Liver (tissue), 9 donors: Measurements from ENCODE around the gene ARMC9. TPM values are rescaled to one million over a fixed set of nuclear protein-coding genes. Genes with fewer than 3 reads are reported as not detected.

Experiments used
- DNase-seq: peaks from one replicate; pipeline ENCODE4 v3.0.0-alpha.2; 2017; ENCODE audit warnings: low spot score
- H3K27ac ChIP-seq, 2 donors: one replicate each; pipeline ENCODE4 v1.7.0; 2013; ENCODE audit warnings: inconsistent platforms in 2 of 2, low read length in 2 of 2, control low read depth in 1 of 2, low read depth in 1 of 2, mild to moderate bottlenecking in 1 of 2
- H3K27me3 ChIP-seq, 4 donors: one replicate each; pipeline versions ENCODE4 v1.6.1 to v1.7.0; 2013; ENCODE audit warnings: low read length in 3 of 4, inconsistent platforms in 1 of 4, mild to moderate bottlenecking in 1 of 4, moderate library complexity in 1 of 4; ENCODE audit not compliant: control insufficient read depth in 4 of 4, insufficient read depth in 4 of 4
- H3K36me3 ChIP-seq, 4 donors: one replicate each; pipeline versions ENCODE4 v1.6.1 to v1.7.0; 2013; ENCODE audit warnings: low read length in 3 of 4, mild to moderate bottlenecking in 3 of 4, low read depth in 1 of 4, moderate library complexity in 1 of 4; ENCODE audit not compliant: control insufficient read depth in 4 of 4, insufficient read depth in 3 of 4
- H3K4me1 ChIP-seq, 4 donors: one replicate each; pipeline versions ENCODE4 v1.6.1 to v1.7.0; 2013; ENCODE audit warnings: low read length in 3 of 4, mild to moderate bottlenecking in 3 of 4, moderate library complexity in 1 of 4; ENCODE audit not compliant: control insufficient read depth in 4 of 4, insufficient read depth in 4 of 4
- H3K4me3 ChIP-seq, 3 donors: one replicate each; pipeline versions ENCODE4 v1.6.1 to v1.7.0; 2013; ENCODE audit warnings: low read length in 3 of 3, control low read depth in 1 of 3, low read depth in 1 of 3, mild to moderate bottlenecking in 1 of 3
- H3K9ac ChIP-seq, 2 donors: one replicate each; pipeline ENCODE4 v1.7.0; 2013; ENCODE audit warnings: low read length in 2 of 2, mild to moderate bottlenecking in 2 of 2, moderate library complexity in 2 of 2, control low read depth in 1 of 2, low read depth in 1 of 2
- H3K9me3 ChIP-seq, 4 donors: one replicate each; pipeline versions ENCODE4 v1.6.1 to v1.7.0; 2013; ENCODE audit warnings: low read length in 3 of 4; ENCODE audit not compliant: control insufficient read depth in 4 of 4
- EGR1 ChIP-seq, 2 donors: IDR thresholded peaks; 2 replicates each; pipeline ENCODE4 v1.6.1; 2016 to 2018; ENCODE audit warnings: antibody characterized with exemption in 2 of 2, low read depth in 2 of 2
- FOXA1 ChIP-seq: IDR thresholded peaks from 2 replicates; pipeline ENCODE4 v1.6.1; 2016; ENCODE audit warnings: antibody characterized with exemption
- FOXA2 ChIP-seq: IDR thresholded peaks from 2 replicates; pipeline ENCODE4 v1.6.1; 2016; ENCODE audit warnings: antibody characterized with exemption
- GABPA ChIP-seq, 2 donors: IDR thresholded peaks in 1 of 2; conservative IDR thresholded peaks in 1 of 2; 2 replicates each; pipeline ENCODE4 v1.6.1; 2016; ENCODE audit warnings: antibody characterized with exemption in 2 of 2, mild to moderate bottlenecking in 1 of 2, moderate library complexity in 1 of 2
- HNF4A ChIP-seq, 2 donors: conservative IDR thresholded peaks; 2 replicates each; pipeline ENCODE4 v1.6.1; 2016; ENCODE audit warnings: antibody characterized with exemption in 2 of 2, mild to moderate bottlenecking in 2 of 2
- HNF4G ChIP-seq: IDR thresholded peaks from 2 replicates; pipeline ENCODE4 v1.6.1; 2016; ENCODE audit warnings: antibody characterized with exemption
- JUND ChIP-seq, 2 donors: IDR thresholded peaks; 2 replicates each; pipeline ENCODE4 v1.6.1; 2016; ENCODE audit warnings: antibody characterized with exemption in 2 of 2
- NR2F2 ChIP-seq: IDR thresholded peaks from 2 replicates; pipeline ENCODE4 v1.6.1; 2016; ENCODE audit warnings: antibody characterized with exemption
- RAD21 ChIP-seq, 2 donors: IDR thresholded peaks; 2 replicates each; pipeline ENCODE4 v1.6.1; 2016; ENCODE audit warnings: antibody characterized with exemption in 2 of 2, mild to moderate bottlenecking in 2 of 2
- RXRA ChIP-seq, 2 donors: IDR thresholded peaks; 2 replicates each; pipeline ENCODE4 v1.6.1; 2017 to 2018; ENCODE audit warnings: antibody characterized with exemption in 2 of 2, mild to moderate bottlenecking in 1 of 2
- SP1 ChIP-seq: IDR thresholded peaks from 2 replicates; pipeline ENCODE4 v1.6.1; 2018; ENCODE audit warnings: antibody characterized with exemption, mild to moderate bottlenecking
- TAF1 ChIP-seq: conservative IDR thresholded peaks from 2 replicates; pipeline ENCODE4 v1.6.1; 2016; ENCODE audit warnings: antibody characterized with exemption, mild to moderate bottlenecking
- YY1 ChIP-seq: IDR thresholded peaks from 2 replicates; pipeline ENCODE4 v1.6.1; 2016; ENCODE audit warnings: antibody characterized with exemption, mild to moderate bottlenecking
- WGBS: extraction: QIAGEN DNeasy Blood & Tissue Kit; methylation state at CpG from one replicate; pipeline ENCODE4 v1.1.7; 2013; 5-methylcytosine and 5-hydroxymethylcytosine counted together
- polyA plus RNA-seq, 2 donors: library from polyadenylated mRNA; stranded (reverse) in 1 of 2; unstranded in 1 of 2; fragments of 200-250 nt in 1 of 2; fragments of >200 nt in 1 of 2; fragmentation: Nextera tagmentation in 1 of 2; extraction: Ambion mirVana in 1 of 2; gene quantifications; one replicate each; pipeline versions ENCODE4 v1.2.1 to v1.2.3, GENCODE V29; 2013 to 2015
- total RNA-seq, 2 donors: library from RNA; depleted of rRNA; stranded (reverse); fragments of >200 nt; gene quantifications; one replicate each; pipeline ENCODE4 v1.2.3, GENCODE V29; 2014
- TF ChIP-seq, protein P1 (sequence below): IDR thresholded peaks from 2 replicates; pipeline ENCODE4 v1.6.1; 2016; ENCODE audit warnings: antibody characterized with exemption
- TF ChIP-seq, protein P2 (sequence below): IDR thresholded peaks from 2 replicates; pipeline ENCODE4 v1.6.1; 2016; ENCODE audit warnings: antibody characterized with exemption, mild to moderate bottlenecking
- TF ChIP-seq, protein P3 (sequence below): fragments of 150-350 bp; IDR thresholded peaks from 2 replicates; pipeline ENCODE4 v1.5.1; 2017; ENCODE audit warnings: improper control_type of control experiment, low read depth, low read length; ENCODE audit not compliant: missing input control
- TF ChIP-seq, protein P4 (sequence below): IDR thresholded peaks from 2 replicates; pipeline ENCODE4 v1.6.1; 2016; ENCODE audit warnings: antibody characterized with exemption
- TF ChIP-seq, protein P5 (sequence below): IDR thresholded peaks from 2 replicates; pipeline ENCODE4 v1.6.1; 2016; ENCODE audit warnings: antibody characterized with exemption
- donor health status: healthy.
- donor health status: healthy.
- donor health status: healthy.
- donor health status: healthy.
- donor health status: healthy.

Gene ARMC9
- total and polyA plus RNA-seq, 4 donors, result 1.1 to 2.3 (median 1.8) TPM

DNA sequence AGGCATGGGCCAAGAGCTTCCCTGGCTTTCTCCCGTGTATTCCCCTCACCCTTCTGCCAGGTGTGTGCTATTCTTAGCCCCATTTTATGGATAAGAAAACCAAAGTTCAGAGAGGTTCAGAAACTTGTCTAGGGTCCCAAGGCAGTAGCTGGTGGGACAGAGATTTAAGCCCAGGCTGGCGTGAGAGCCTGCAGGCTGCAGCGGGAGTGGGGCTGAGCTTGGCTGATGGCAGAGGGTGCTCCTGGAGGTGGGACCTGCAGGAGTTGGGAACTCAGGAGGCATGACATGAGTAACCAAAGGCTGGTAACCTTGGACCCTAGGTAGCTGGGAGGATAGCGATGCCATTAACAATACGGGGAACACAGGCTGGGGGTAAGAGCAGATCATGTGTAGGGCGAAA is 109.8 kb downstream of the ARMC9 start:
- no peak overlapping the region for H3K4me3 ChIP-seq
- H3K27ac ChIP-seq, result no peak overlapping the region
- H3K36me3 ChIP-seq, result no peaks in the 10 kb centered on the region
- TF ChIP-seq SP1 (no peak), HNF4A (conservative IDR thresholded peaks at IDR 0.05) (no peak), RXRA (IDR thresholded peaks at IDR 0.05) (no peak), FOXA1 (no peak), EGR1 (IDR thresholded peaks at IDR 0.05; ENCODE audit: low read depth in 2 of 2) (no peak)
- TF ChIP-seq, protein P1, sequence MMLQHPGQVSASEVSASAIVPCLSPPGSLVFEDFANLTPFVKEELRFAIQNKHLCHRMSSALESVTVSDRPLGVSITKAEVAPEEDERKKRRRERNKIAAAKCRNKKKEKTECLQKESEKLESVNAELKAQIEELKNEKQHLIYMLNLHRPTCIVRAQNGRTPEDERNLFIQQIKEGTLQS, result no peak
- TF ChIP-seq, protein P2, sequence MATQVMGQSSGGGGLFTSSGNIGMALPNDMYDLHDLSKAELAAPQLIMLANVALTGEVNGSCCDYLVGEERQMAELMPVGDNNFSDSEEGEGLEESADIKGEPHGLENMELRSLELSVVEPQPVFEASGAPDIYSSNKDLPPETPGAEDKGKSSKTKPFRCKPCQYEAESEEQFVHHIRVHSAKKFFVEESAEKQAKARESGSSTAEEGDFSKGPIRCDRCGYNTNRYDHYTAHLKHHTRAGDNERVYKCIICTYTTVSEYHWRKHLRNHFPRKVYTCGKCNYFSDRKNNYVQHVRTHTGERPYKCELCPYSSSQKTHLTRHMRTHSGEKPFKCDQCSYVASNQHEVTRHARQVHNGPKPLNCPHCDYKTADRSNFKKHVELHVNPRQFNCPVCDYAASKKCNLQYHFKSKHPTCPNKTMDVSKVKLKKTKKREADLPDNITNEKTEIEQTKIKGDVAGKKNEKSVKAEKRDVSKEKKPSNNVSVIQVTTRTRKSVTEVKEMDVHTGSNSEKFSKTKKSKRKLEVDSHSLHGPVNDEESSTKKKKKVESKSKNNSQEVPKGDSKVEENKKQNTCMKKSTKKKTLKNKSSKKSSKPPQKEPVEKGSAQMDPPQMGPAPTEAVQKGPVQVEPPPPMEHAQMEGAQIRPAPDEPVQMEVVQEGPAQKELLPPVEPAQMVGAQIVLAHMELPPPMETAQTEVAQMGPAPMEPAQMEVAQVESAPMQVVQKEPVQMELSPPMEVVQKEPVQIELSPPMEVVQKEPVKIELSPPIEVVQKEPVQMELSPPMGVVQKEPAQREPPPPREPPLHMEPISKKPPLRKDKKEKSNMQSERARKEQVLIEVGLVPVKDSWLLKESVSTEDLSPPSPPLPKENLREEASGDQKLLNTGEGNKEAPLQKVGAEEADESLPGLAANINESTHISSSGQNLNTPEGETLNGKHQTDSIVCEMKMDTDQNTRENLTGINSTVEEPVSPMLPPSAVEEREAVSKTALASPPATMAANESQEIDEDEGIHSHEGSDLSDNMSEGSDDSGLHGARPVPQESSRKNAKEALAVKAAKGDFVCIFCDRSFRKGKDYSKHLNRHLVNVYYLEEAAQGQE, result no peak
- 98% methylated on average over 6 of the region's 6 CpGs for WGBS
- no peak overlapping the region for H3K9ac ChIP-seq
- no peak for DNase-seq
- no peaks in the 10 kb centered on the region for H3K27me3 ChIP-seq
- no peaks in the 10 kb centered on the region for H3K4me1 ChIP-seq
- no peaks in the 10 kb centered on the region for H3K9me3 ChIP-seq

DNA sequence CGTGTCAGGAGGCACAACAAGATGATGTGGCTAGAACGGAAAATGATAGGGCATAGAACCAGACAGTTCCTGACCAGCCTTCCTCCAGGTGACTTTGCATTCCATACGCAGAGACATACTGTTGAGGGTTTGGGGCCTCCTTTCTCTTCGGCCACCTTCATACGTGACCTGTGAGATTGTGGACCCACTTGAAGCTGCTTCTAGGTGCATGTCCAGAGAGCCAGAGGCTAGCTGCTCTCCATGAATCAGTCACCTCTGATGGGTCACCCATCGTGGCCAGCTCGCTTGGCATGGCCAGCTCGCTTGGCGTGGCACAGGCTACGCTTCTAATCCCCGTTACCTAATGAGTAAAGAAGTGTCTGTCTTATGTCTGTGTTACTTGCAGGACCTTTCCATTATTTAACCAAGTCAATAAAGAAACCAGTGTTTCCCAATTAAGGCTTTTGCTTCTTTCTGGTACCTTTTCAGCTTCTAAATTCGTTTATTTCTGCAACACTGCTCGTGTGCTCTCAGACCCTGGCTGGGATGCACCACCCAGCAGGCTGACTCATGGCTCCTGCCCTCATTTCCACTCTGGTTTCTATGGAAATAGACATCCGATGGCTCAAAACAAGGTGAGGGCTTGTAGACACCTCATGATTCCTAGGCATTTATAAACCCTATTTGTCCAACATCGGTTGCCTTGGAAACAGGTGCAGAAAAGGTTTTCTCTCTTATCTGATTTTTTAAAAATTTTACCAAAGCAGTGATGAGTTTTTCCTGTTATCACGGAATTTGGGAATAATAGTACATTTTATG is 110.4 kb downstream of the ARMC9 start:
- TF ChIP-seq YY1, result no peak
- TF ChIP-seq, protein P3, sequence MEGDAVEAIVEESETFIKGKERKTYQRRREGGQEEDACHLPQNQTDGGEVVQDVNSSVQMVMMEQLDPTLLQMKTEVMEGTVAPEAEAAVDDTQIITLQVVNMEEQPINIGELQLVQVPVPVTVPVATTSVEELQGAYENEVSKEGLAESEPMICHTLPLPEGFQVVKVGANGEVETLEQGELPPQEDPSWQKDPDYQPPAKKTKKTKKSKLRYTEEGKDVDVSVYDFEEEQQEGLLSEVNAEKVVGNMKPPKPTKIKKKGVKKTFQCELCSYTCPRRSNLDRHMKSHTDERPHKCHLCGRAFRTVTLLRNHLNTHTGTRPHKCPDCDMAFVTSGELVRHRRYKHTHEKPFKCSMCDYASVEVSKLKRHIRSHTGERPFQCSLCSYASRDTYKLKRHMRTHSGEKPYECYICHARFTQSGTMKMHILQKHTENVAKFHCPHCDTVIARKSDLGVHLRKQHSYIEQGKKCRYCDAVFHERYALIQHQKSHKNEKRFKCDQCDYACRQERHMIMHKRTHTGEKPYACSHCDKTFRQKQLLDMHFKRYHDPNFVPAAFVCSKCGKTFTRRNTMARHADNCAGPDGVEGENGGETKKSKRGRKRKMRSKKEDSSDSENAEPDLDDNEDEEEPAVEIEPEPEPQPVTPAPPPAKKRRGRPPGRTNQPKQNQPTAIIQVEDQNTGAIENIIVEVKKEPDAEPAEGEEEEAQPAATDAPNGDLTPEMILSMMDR, result no peak
- no peak for TF ChIP-seq FOXA1
- TF ChIP-seq HNF4G, result no peak
- TF ChIP-seq EGR1 (IDR thresholded peaks at IDR 0.05; ENCODE audit: low read depth in 2 of 2), result no peak
- no peak for TF ChIP-seq NR2F2
- TF ChIP-seq RAD21 (IDR thresholded peaks at IDR 0.05), result no peak
- TF ChIP-seq, protein P1, result no peak
- no peak for TF ChIP-seq GABPA (IDR thresholded peaks at IDR 0.05 in 1 of 2, conservative IDR thresholded peaks at IDR 0.05 in 1 of 2)
- no peak for TF ChIP-seq HNF4A (conservative IDR thresholded peaks at IDR 0.05)
- TF ChIP-seq, protein P4, sequence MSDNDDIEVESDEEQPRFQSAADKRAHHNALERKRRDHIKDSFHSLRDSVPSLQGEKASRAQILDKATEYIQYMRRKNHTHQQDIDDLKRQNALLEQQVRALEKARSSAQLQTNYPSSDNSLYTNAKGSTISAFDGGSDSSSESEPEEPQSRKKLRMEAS, result no peak
- TF ChIP-seq, protein P5, sequence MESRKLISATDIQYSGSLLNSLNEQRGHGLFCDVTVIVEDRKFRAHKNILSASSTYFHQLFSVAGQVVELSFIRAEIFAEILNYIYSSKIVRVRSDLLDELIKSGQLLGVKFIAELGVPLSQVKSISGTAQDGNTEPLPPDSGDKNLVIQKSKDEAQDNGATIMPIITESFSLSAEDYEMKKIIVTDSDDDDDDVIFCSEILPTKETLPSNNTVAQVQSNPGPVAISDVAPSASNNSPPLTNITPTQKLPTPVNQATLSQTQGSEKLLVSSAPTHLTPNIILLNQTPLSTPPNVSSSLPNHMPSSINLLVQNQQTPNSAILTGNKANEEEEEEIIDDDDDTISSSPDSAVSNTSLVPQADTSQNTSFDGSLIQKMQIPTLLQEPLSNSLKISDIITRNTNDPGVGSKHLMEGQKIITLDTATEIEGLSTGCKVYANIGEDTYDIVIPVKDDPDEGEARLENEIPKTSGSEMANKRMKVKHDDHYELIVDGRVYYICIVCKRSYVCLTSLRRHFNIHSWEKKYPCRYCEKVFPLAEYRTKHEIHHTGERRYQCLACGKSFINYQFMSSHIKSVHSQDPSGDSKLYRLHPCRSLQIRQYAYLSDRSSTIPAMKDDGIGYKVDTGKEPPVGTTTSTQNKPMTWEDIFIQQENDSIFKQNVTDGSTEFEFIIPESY, result no peak
- no peak for TF ChIP-seq SP1
- TF ChIP-seq RXRA (IDR thresholded peaks at IDR 0.05), result no peak
- no peak for TF ChIP-seq TAF1
- TF ChIP-seq JUND (IDR thresholded peaks at IDR 0.05), result no peak
- no peak for TF ChIP-seq FOXA2
- TF ChIP-seq, protein P2, result no peak
- H3K9ac ChIP-seq, result no peak overlapping the region
- H3K4me3 ChIP-seq, result no peak overlapping the region
- WGBS, result 93% methylated on average over 16 of the region's 16 CpGs
- no peaks in the 10 kb centered on the region for H3K9me3 ChIP-seq
- H3K36me3 ChIP-seq, result no peaks in the 10 kb centered on the region
- H3K4me1 ChIP-seq, result no peaks in the 10 kb centered on the region
- no peak for DNase-seq
- no peak overlapping the region for H3K27ac ChIP-seq
- no peaks in the 10 kb centered on the region for H3K27me3 ChIP-seq
